Testis (tissue), 2 donors: ENCODE data around the gene ITPKC.

Experiments used
- POLR2A ChIP-seq: fragments of 450-650 bp; IDR thresholded peaks from one replicate; pipeline ENCODE4 v1.6.1; 2017; ENCODE audit warnings: antibody characterized with exemption, mild to moderate bottlenecking, moderate library complexity
- TF ChIP-seq, protein P1 (sequence below), 3 experiments: fragments of 450-650 bp in 2 of 3; fragments of 200-600 bp in 1 of 3; sonication (generic) in 1 of 3; IDR thresholded peaks; one replicate each; pipeline ENCODE4 v1.5.1; 2016 to 2019; ENCODE audit warnings: antibody characterized with exemption in 3 of 3, mild to moderate bottlenecking in 2 of 3, moderate library complexity in 1 of 3

DNA sequence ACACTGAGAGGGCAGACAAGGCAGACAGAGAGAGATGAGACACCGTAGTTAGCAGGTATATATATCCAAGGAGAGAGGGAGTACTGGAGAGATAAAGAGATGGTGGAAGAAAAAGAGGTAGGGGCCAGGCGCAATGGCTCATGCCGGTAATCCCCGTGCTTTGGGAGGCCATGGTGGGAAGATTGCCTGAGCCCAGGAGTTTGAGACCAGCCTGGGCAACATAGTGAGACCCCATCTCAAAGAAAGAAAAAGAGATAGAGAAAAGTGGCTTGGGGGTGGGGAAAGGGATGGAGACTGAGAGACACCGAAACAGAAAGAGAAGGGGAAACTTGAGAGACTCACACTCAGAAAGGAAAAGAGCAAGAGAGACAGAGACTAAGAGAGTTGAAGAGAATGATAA, 63.7 kb downstream of the ITPKC start:
- TF ChIP-seq, protein P1, sequence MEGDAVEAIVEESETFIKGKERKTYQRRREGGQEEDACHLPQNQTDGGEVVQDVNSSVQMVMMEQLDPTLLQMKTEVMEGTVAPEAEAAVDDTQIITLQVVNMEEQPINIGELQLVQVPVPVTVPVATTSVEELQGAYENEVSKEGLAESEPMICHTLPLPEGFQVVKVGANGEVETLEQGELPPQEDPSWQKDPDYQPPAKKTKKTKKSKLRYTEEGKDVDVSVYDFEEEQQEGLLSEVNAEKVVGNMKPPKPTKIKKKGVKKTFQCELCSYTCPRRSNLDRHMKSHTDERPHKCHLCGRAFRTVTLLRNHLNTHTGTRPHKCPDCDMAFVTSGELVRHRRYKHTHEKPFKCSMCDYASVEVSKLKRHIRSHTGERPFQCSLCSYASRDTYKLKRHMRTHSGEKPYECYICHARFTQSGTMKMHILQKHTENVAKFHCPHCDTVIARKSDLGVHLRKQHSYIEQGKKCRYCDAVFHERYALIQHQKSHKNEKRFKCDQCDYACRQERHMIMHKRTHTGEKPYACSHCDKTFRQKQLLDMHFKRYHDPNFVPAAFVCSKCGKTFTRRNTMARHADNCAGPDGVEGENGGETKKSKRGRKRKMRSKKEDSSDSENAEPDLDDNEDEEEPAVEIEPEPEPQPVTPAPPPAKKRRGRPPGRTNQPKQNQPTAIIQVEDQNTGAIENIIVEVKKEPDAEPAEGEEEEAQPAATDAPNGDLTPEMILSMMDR (IDR thresholded peaks at IDR 0.05), result no peak
- no peak for TF ChIP-seq POLR2A
